ENCODE data around the gene TRIM41. TPM values are rescaled to one million over a fixed set of nuclear protein-coding genes. Genes with fewer than 3 reads are reported as not detected.

Gene TRIM41
- total RNA-seq, 1 experiment from 2014 or later = 34.2 TPM

- no peak within 1 kb of the TSS for H4K91ac ChIP-seq (ENCODE audit: insufficient read length, low read depth, low read length)
- TF ChIP-seq CTCF (conservative IDR thresholded peaks at IDR 0.05) = no peak; the same call in 2 of the 3 replicates
- H2BK20ac ChIP-seq (ENCODE audit: low read depth, low read length, poor library complexity, severe bottlenecking) = no peak within 1 kb of the TSS
- H3K18ac ChIP-seq (ENCODE audit: insufficient read length, low read depth, low read length) = peak within 1 kb of the TSS; percentile 73
- Mint-ChIP-seq H3K27ac (peak within 1 kb of the TSS; percentile 95 to 96 (median 96)), H3K36me3 (ENCODE audit: insufficient read depth in 1 of 3, low read depth in 3 of 3) (peaks cover 14 to 23% (median 23%) of the 10 kb centered on the region in 3 experiments; a peak in 6 of 7 replicates), H3K9me3 (no peaks in the 10 kb centered on the region), H3K27me3 (ENCODE audit: low read depth) (no peaks in the 10 kb centered on the region), H3K4me1 (peaks cover 24 to 29% of the 10 kb centered on the region in 2 experiments), H3K4me3 (peak within 1 kb of the TSS; percentile 89 to 93)
- H2BK5ac ChIP-seq (ENCODE audit: insufficient read length, low read length) = no peak within 1 kb of the TSS
- H3K14ac ChIP-seq (ENCODE audit: insufficient read depth, low read length) = peak within 1 kb of the TSS; percentile 64
- no peak within 1 kb of the TSS for H3K23ac ChIP-seq (ENCODE audit: insufficient read length, low read depth, low read length)
- peaks cover 2% of the 10 kb centered on the region; the same call in 1 of the 2 replicates for H3K4me1 ChIP-seq (ENCODE audit: insufficient read depth, low read length)
- H3K79me1 ChIP-seq (ENCODE audit: insufficient read depth, low read depth, low read length, poor library complexity, severe bottlenecking) = peaks cover 4% of the 10 kb centered on the region
- no peak within 1 kb of the TSS for H3T11ph ChIP-seq (ENCODE audit: low read length)
- H3K23me2 ChIP-seq (ENCODE audit: insufficient read length, low read depth, low read length, poor library complexity, severe bottlenecking) = peaks cover 17% of the 10 kb centered on the region
- no peak within 1 kb of the TSS for H3K56ac ChIP-seq (ENCODE audit: insufficient read length, low read depth, low read length)
- H4K5ac ChIP-seq (ENCODE audit: insufficient read length, low read depth, low read length) = no peak within 1 kb of the TSS
- no peak within 1 kb of the TSS for H4K8ac ChIP-seq (replicated peaks; ENCODE audit: insufficient read length, low read depth, low read length)
- H3K9me3 ChIP-seq (ENCODE audit: control insufficient read depth, low read depth, low read length) = no peaks in the 10 kb centered on the region
- H2BK120ac ChIP-seq (ENCODE audit: low read depth, low read length, poor library complexity, severe bottlenecking) = no peak within 1 kb of the TSS
- H4K20me1 ChIP-seq (ENCODE audit: control insufficient read depth, insufficient read depth, insufficient read length) = no peaks in the 10 kb centered on the region
- DNase-seq = peak; percentile 96
- H2AK5ac ChIP-seq (ENCODE audit: insufficient read length, low read length) = no peak within 1 kb of the TSS
- H3K27ac ChIP-seq (ENCODE audit: insufficient read length, low read depth, low read length) = no peak within 1 kb of the TSS
- no peaks in the 10 kb centered on the region for H3K27me3 ChIP-seq (ENCODE audit: insufficient read depth, low read length)
- no peak within 1 kb of the TSS for H2BK12ac ChIP-seq (ENCODE audit: insufficient read length, low read depth, low read length)
- peak within 1 kb of the TSS; percentile 99 for H3K4me2 ChIP-seq (ENCODE audit: insufficient read depth, insufficient read length, low read length)
- peak within 1 kb of the TSS; percentile 66 for H3K9ac ChIP-seq (ENCODE audit: extremely low read depth, insufficient read length, low read length)
- no peak within 1 kb of the TSS for H2BK15ac ChIP-seq (ENCODE audit: low read depth, low read length)
- H3K79me2 ChIP-seq (ENCODE audit: insufficient read depth, low read length) = peaks cover 2% of the 10 kb centered on the region; the same call in 1 of the 2 replicates
- no peak within 1 kb of the TSS for H2AFZ ChIP-seq (ENCODE audit: low read length)
- H3K4ac ChIP-seq (ENCODE audit: low read depth, low read length) = no peak within 1 kb of the TSS
- no CpG with 5 or more reads among the region's 43 CpGs for WGBS (ENCODE audit: extremely low coverage, insufficient read length, low lambda C conversion rate)
Measured at GRCh38 chr5:181260720-181261319, 37.7 kb downstream of the TRIM41 start, which contains the start of gene TRIM52. Gene TRIM52 (minus strand): TSS chr5:181261143. CDS start chr5:181260813, 330 bp downstream.

Measured in H9 (cell line).